Measurements from ENCODE around the gene UGT1A6.
"Not testable (repeated sequence)": the region's sequence is repeated elsewhere in the genome, so short reads cannot be mapped to it uniquely, and the experiment has no call there.

Gene UGT1A6

GRCh38 chr2:233686928-233687327 is 5.8 kb upstream of the UGT1A6 start:
- no peak for DNase-seq (ENCODE audit: low read depth in 2 of 2)

GRCh38 chr2:233688341-233688740 is 4.3 kb upstream of the UGT1A6 start:
- no peak for DNase-seq (ENCODE audit: low read depth in 2 of 2)

GRCh38 chr2:233689031-233689430 is 3.7 kb upstream of the UGT1A6 start:
- DNase-seq (ENCODE audit: low read depth in 2 of 2), result no peak

- DNase-seq (ENCODE audit: low read depth in 2 of 2), result no peak
These were observed 3.2 kb upstream of the UGT1A6 start for GRCh38 chr2:233689501-233689900.

GRCh38 chr2:233690444-233690843 is 2.2 kb upstream of the UGT1A6 start:
- no peak for DNase-seq (ENCODE audit: low read depth in 2 of 2)

GRCh38 chr2:233691443-233692433 is 952 bp upstream of the UGT1A6 start:
- no peak for DNase-seq (ENCODE audit: low read depth in 2 of 2)

GRCh38 chr2:233693963-233694362 is 1.3 kb downstream of the UGT1A6 start:
- no peak for DNase-seq (ENCODE audit: low read depth in 2 of 2)

GRCh38 chr2:233698740-233699139 is 6.0 kb downstream of the UGT1A6 start:
- no peak for DNase-seq (ENCODE audit: low read depth in 2 of 2)

GRCh38 chr2:233699424-233700027 is 6.8 kb downstream of the UGT1A6 start:
- no peak for DNase-seq (ENCODE audit: low read depth in 2 of 2)

- no peak for DNase-seq (ENCODE audit: low read depth in 2 of 2)
These were observed 7.4 kb downstream of the UGT1A6 start for GRCh38 chr2:233700028-233700635.

GRCh38 chr2:233700842-233701241 is 8.2 kb downstream of the UGT1A6 start:
- DNase-seq (ENCODE audit: low read depth in 2 of 2), result not testable (repeated sequence)

GRCh38 chr2:233702238-233702637 is 9.5 kb downstream of the UGT1A6 start:
- DNase-seq (ENCODE audit: low read depth in 2 of 2), result no peak

GRCh38 chr2:233705911-233706506 is 13.3 kb downstream of the UGT1A6 start:
- no peak for DNase-seq (ENCODE audit: low read depth in 2 of 2)

GRCh38 chr2:233706720-233707119 is 14.0 kb downstream of the UGT1A6 start:
- DNase-seq (ENCODE audit: low read depth in 2 of 2), result no peak

GRCh38 chr2:233707940-233708644 is 15.4 kb downstream of the UGT1A6 start:
- DNase-seq (ENCODE audit: low read depth in 2 of 2), result no peak

GRCh38 chr2:233708942-233709341 is 16.3 kb downstream of the UGT1A6 start:
- DNase-seq (ENCODE audit: low read depth in 2 of 2), result no peak

GRCh38 chr2:233711312-233712008 is 18.8 kb downstream of the UGT1A6 start:
- DNase-seq (ENCODE audit: low read depth in 2 of 2), result peak; percentile 30 to 45

- DNase-seq (ENCODE audit: low read depth in 2 of 2), result no peak
These were observed 20.0 kb downstream of the UGT1A6 start, which contains the start of gene UGT1A5 for GRCh38 chr2:233712611-233713261. UGT1A5 (plus strand) TSS chr2:233712907; CDS start chr2:233712992, 85 bp downstream.

- no peak for DNase-seq (ENCODE audit: low read depth in 2 of 2)
These were observed 20.5 kb downstream of the UGT1A6 start for GRCh38 chr2:233713262-233713615.

- no peak for DNase-seq (ENCODE audit: low read depth in 2 of 2)
These were observed 21.4 kb downstream of the UGT1A6 start for GRCh38 chr2:233714121-233714520.
